GM10266 (cell line): ENCODE measurements around the gene LCN6.
"Not testable (repeated sequence)": the region's sequence is repeated elsewhere in the genome, so short reads cannot be mapped to it uniquely, and the experiment has no call there.

ENCODE experiments used
- DNase-seq: peaks from one replicate; pipeline ENCODE4 v3.0.0; 2012; ENCODE audit errors: extremely low spot score
- TF ChIP-seq, protein P1 (sequence below): IDR thresholded peaks from 2 replicates; pipeline ENCODE4 v1.5.1; 2012; ENCODE audit warnings: mild to moderate bottlenecking, low read depth; ENCODE audit not compliant: control insufficient read depth, insufficient read depth; ENCODE audit errors: missing control alignments

The LCN6 gene

DNA sequence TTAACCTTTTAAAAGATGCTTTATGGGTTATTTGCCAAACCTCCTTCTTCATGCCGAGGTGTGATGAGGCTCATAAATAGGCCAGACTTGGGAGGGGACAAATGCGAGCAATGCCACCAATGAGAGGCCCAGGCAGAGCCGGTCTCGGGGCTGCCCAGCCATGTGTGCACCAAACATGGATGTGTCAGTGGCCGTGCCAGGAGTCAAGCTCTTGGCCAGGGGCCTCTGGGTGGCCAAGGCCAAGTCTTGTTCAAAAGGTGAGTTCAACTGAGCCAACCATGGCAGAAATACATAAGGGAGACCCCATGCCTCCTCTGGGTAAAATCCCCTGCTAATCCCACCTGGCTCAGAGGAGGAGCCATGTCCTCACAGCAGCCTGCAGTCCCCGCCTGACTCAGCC, 26.9 kb upstream of the LCN6 start:
- DNase-seq, result no peak
- TF ChIP-seq, protein P1, sequence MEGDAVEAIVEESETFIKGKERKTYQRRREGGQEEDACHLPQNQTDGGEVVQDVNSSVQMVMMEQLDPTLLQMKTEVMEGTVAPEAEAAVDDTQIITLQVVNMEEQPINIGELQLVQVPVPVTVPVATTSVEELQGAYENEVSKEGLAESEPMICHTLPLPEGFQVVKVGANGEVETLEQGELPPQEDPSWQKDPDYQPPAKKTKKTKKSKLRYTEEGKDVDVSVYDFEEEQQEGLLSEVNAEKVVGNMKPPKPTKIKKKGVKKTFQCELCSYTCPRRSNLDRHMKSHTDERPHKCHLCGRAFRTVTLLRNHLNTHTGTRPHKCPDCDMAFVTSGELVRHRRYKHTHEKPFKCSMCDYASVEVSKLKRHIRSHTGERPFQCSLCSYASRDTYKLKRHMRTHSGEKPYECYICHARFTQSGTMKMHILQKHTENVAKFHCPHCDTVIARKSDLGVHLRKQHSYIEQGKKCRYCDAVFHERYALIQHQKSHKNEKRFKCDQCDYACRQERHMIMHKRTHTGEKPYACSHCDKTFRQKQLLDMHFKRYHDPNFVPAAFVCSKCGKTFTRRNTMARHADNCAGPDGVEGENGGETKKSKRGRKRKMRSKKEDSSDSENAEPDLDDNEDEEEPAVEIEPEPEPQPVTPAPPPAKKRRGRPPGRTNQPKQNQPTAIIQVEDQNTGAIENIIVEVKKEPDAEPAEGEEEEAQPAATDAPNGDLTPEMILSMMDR, result no peak

DNA sequence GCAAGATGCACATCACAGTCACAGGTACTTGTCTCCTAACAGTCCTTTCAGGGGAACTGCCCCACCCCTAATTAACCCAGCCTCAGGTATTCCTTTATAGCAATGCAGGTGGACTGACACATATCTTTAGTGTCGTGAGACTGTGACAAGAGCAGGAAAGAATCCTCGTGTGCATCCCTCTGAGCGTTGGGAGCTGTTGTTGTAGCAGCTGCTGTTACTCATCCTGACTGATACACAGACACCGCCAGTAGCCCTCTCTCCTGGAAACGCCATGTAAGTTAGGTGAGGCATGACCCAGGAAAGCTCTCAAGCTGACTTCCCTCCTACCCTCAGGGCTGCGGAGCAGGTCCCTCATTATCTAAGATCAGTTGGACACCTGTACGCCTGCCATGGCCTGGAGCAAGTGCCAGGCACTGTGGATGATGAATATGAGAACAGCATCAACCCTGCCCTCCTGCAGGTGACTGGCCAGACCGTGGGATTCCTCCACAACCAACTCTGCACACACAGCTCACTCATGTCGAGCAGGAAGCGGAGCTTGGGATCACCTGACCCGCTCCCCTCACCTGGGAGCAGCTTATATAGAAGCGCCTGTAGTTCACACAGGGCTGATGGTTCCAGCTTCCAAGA, 26.2 kb upstream of the LCN6 start:
- TF ChIP-seq, protein P1, result no peak
- DNase-seq, result no peak

DNA sequence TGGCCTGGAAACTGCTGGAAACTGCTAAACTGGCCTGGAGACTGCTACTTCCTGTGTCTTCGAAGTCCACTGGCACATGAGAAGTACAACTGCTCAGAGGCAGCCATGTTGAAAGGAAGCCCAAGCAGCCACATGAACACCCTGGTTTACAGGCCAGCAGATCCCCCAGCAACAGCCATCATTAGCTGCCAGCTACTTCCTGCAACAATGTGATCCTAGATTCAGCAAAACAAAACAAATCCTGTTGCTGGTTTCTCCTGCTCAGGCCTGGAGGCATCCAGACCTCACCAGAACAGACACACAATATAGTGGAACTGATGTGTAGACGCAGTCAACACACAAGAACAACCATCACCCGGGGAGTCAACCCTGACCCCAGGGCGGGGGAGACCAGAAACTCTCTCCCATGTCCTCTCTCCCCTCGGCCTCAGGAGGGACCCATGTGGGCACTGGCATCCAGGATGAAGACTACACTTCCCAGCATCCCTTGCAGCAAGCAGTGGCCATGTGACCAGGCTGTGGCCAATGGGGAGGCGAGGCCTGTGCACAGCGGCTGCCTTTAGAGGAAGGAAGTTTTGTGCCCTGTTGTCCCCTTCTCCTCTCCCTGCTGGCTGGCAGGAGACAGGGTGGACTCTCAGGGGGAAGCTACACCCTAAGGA, 25.2 kb upstream of the LCN6 start:
- peak; percentile 47 for DNase-seq

DNA sequence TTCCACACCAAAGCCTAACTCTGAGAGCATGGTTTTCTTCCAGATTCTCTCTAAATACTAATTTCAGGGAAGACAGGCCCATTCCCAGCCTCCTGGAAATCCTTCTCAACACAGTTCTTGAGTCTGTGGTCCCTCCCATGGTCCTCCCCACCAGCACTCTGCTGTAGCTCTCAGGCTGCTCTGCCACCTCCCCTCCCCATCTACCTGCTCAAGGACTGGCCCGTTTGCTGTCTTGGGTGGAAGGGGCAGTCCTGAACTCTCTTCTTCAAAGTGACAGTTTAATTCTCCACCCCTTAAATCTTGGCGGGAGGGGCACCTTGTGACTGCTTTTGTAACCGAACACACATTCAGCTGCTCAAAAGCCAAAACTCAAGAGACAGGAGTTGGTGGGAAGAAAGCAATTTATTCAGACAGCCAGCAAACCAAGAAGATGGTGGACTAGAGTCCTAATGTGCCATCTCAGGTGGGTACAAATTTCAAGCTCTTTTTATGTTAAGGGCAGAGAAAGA, 23.6 kb upstream of the LCN6 start:
- TF ChIP-seq, protein P1, result no peak

More for the DNA sequence above, 25.2 kb upstream of the LCN6 start:
- TF ChIP-seq, protein P1, result no peak

DNA sequence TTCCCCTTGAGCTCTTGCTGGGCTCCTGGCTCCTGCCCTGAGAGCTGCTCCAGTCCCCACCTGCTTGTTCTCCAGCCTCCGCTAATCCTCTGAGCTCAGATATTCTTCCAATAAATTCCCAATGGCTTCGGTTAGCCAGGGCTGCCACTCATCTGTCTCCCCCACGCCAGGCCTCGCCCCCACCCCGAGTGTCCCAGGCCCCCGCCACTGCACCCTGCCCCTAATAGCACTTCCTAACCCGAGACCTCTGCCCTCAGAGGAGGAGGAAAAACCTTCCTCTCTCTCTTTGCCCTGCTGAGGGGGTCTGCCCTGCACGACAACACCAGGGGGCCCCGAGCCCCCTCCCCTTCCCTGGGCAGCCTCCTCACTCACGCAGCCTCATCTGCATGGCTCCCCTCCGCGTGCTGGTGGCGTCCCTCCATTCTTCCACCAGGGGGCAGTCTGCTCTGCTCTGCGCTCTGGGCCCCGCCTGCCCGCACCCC, 21.4 kb upstream of the LCN6 start:
- TF ChIP-seq, protein P1, result peak; percentile 82

More for the DNA sequence above, 23.6 kb upstream of the LCN6 start:
- no peak for DNase-seq

DNA sequence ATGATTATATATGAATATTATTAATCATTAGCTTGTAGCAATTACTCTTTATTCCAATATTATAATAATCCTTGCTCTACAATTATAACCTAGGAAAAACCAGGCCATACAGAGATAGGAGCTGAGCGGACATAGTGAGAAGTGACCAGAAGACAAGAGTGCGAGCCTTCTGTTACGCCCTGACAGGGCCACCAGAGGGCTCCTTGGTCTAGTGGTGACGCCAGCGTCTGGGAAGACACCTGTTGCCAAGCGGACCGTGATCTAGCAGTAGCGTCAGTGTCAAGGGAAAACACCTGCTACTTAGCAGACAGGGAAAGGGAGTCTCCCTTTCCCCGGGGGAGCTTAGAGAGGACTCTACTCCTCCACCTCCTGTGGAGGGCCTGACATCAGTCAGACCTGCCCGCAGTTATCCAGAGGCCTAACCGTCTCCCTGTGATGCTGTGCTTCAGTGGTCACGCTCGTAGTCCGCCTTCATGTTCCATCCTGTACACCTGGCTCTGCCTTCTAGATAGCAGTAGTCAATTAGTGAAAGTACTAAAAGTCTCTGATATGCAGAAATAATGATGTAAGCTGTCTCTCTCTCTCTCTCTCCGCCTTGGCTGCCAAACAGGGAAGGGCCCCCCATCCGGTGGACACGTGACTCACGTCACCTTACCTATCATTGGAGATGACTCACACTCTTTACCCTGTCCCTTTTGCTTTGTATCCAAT, 18.2 kb upstream of the LCN6 start:
- DNase-seq, result not testable (repeated sequence)
- TF ChIP-seq, protein P1, result peak; percentile 72

More for the DNA sequence above, 21.4 kb upstream of the LCN6 start:
- peak; percentile 89 for DNase-seq

DNA sequence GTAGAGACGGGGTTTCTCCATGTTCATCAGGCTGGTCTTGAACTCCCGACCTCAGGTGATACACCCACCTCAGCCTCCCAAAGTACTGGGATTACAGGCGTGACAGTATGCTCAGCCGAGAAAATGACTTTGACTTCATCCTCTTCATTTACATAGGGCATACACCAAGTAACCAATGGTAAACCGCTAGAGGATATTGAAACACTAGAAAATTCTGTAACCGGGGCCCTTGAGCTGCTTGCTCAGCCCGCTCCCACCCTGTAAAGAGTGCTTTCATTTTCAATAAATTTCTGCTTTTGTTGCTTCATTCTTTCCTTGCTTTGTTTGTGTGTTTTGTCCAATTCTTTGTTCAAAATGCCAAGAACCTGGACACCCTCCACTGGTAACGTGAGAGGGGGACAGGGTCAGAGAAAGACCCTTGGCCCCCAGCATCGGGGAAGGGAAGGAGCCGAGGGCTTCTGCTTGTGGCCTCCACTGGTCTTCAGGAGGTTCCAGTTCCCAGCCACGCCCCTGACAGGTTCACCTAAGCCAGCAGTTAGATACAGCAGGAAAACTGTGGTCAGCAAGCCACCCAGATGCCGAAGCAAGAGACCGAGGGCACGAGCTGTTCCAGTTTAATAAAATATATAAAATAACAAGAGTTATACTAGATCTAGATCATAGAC, 17.6 kb upstream of the LCN6 start:
- DNase-seq, result peak; percentile 76
